DOHH2 (cell line): ENCODE results near the gene FGF16.

ENCODE experiments used
- H3F3A ChIP-seq: fragments of 200-600 bp; sonication (generic), shearing (Covaris generic); 2 replicates; pipeline ENCODE4 v1.6.0; 2016; ENCODE audit warnings: antibody characterized with exemption, mild to moderate bottlenecking; ENCODE audit not compliant: control insufficient read depth, insufficient read depth
- H3K27ac ChIP-seq: fragments of 200-600 bp; sonication (generic); 2 replicates; pipeline ENCODE4 v1.5.1; 2014; ENCODE audit warnings: low read depth, mild to moderate bottlenecking, low read length, moderate library complexity
- H3K27me3 ChIP-seq: fragments of 200-600 bp; sonication (generic); 2 replicates; pipeline ENCODE4 v1.6.1; 2014; ENCODE audit warnings: mild to moderate bottlenecking, low read length, mixed read lengths; ENCODE audit not compliant: control insufficient read depth
- H3K36me3 ChIP-seq: fragments of 200-600 bp; sonication (generic); 2 replicates; pipeline ENCODE4 v1.6.1; 2014; ENCODE audit warnings: mild to moderate bottlenecking, low read length, moderate library complexity, mixed read lengths; ENCODE audit not compliant: control insufficient read depth
- H3K4me1 ChIP-seq: fragments of 200-600 bp; sonication (generic); 2 replicates; pipeline ENCODE4 v1.6.1; 2014; ENCODE audit warnings: mild to moderate bottlenecking, low read length, mixed read lengths; ENCODE audit not compliant: control insufficient read depth
- H3K4me2 ChIP-seq: fragments of 200-600 bp; sonication (generic); 2 replicates; pipeline ENCODE4 v1.6.0; 2014; ENCODE audit warnings: mild to moderate bottlenecking, low read length, moderate library complexity
- H3K4me3 ChIP-seq: fragments of 200-600 bp; sonication (generic); 2 replicates; pipeline ENCODE4 v1.5.1; 2014; ENCODE audit warnings: mild to moderate bottlenecking, low read length, mixed read lengths
- H3K79me2 ChIP-seq: fragments of 200-600 bp; sonication (generic); 2 replicates; pipeline ENCODE4 v1.6.1; 2014; ENCODE audit warnings: mild to moderate bottlenecking, low read length, mixed read lengths; ENCODE audit not compliant: control insufficient read depth
- H3K9me2 ChIP-seq: fragments of 200-600 bp; sonication (generic); replicated peaks from 2 replicates; pipeline ENCODE4 v1.6.1; 2014; ENCODE audit warnings: mild to moderate bottlenecking, low read length, mixed read lengths; ENCODE audit not compliant: control insufficient read depth
- H3K9me3 ChIP-seq: fragments of 200-600 bp; sonication (generic); 2 replicates; pipeline ENCODE4 v1.6.1; 2014; ENCODE audit warnings: antibody characterized with exemption, low read length, mixed read lengths; ENCODE audit not compliant: control insufficient read depth, insufficient read depth
- H4K20me1 ChIP-seq: fragments of 200-600 bp; sonication (generic); 2 replicates; pipeline ENCODE4 v1.6.0; 2014; ENCODE audit warnings: low read depth, mild to moderate bottlenecking, antibody characterized with exemption, low read length, moderate library complexity; ENCODE audit not compliant: control insufficient read depth, insufficient read depth
- EZH2phosphoT487 ChIP-seq: fragments of 200-600 bp; sonication (generic); IDR thresholded peaks from 2 replicates; pipeline ENCODE4 v1.6.1; 2017; ENCODE audit warnings: borderline replicate concordance, mild to moderate bottlenecking, antibody characterized with exemption, low read length, moderate library complexity, mixed read lengths
- TF ChIP-seq, protein P1 (sequence below): fragments of 200-600 bp; sonication (generic); IDR thresholded peaks from one replicate; pipeline ENCODE4 v1.5.1; 2014; ENCODE audit warnings: antibody characterized with exemption, mild to moderate bottlenecking, low read depth, low read length; ENCODE audit not compliant: poor library complexity, severe bottlenecking

Gene FGF16

DNA sequence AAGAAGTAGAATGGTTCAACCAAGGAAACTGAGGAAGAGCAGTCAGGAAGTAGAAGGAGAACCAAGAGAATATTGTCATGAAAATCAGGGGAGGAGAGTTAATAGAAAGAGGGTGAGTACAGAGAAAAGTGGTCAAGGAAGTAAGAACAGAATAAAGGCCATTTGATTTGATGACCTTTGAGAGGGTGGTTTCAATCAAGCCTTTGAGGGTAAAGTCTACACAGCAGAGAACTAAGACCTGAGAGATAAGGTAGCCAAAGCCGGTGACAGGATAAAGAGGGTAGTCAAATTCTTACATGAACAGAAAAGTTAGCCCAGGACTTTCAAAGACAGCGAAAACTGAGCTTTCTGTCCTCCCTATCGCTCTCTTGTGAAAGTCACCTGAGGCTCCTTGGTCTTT is 34.6 kb upstream of the FGF16 start:
- H3K4me1 ChIP-seq = no peaks in the 10 kb centered on the region
- H3K27me3 ChIP-seq = no peaks in the 10 kb centered on the region
- H3K9me2 ChIP-seq = no peaks in the 10 kb centered on the region
- no peak overlapping the region for H3K4me2 ChIP-seq
- no peaks in the 10 kb centered on the region for H3K9me3 ChIP-seq
- H4K20me1 ChIP-seq = no peaks in the 10 kb centered on the region
- H3K4me3 ChIP-seq = no peak overlapping the region
- no peaks in the 10 kb centered on the region for H3K36me3 ChIP-seq
- no peaks in the 10 kb centered on the region for H3F3A ChIP-seq
- TF ChIP-seq, protein P1, sequence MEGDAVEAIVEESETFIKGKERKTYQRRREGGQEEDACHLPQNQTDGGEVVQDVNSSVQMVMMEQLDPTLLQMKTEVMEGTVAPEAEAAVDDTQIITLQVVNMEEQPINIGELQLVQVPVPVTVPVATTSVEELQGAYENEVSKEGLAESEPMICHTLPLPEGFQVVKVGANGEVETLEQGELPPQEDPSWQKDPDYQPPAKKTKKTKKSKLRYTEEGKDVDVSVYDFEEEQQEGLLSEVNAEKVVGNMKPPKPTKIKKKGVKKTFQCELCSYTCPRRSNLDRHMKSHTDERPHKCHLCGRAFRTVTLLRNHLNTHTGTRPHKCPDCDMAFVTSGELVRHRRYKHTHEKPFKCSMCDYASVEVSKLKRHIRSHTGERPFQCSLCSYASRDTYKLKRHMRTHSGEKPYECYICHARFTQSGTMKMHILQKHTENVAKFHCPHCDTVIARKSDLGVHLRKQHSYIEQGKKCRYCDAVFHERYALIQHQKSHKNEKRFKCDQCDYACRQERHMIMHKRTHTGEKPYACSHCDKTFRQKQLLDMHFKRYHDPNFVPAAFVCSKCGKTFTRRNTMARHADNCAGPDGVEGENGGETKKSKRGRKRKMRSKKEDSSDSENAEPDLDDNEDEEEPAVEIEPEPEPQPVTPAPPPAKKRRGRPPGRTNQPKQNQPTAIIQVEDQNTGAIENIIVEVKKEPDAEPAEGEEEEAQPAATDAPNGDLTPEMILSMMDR = no peak
- TF ChIP-seq EZH2phosphoT487 = no peak
- no peaks in the 10 kb centered on the region for H3K79me2 ChIP-seq
- no peak overlapping the region for H3K27ac ChIP-seq

DNA sequence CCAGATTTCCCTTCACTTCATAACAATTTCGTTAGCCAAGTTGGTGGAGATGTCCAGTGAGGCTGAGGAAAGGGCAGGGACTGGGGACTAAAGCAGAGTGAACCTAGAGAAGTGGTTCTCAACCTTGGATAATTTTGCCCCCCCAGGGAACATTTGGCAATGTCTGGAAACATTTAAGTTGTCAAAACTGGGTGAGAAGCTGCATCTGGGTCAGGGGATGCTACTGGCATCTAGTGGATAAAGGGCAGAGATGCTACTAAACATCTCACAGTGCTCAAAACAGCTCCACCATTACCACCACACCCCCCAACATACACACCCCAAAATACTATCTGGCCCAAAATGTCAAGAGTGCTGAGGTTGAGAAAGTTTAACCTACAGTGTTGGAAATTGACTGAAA is 32.0 kb upstream of the FGF16 start:
- no peak overlapping the region for H3K27ac ChIP-seq

DNA sequence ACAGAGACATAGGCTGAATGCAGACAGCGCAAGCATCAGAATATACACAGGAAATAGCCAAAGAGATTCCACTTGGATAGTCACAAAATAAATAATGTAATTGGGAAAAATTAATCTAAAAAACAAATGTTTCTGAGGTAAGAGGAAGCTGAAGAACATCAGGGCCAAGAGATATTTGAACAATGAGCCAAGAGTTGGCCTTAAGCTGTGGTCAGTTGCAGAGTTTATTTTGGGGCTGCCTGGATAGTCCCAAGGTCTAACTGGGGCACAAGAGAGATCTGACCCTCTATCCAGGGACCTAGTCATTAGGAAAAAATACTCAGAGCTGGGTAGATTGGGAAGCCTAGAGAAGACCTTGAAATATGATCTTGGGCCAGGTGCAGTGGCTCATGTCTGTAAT is 31.3 kb upstream of the FGF16 start:
- no peaks in the 10 kb centered on the region for H3K79me2 ChIP-seq
- H3K9me3 ChIP-seq = no peaks in the 10 kb centered on the region
- no peaks in the 10 kb centered on the region for H3K27me3 ChIP-seq
- H3K4me1 ChIP-seq = no peaks in the 10 kb centered on the region
- H3K36me3 ChIP-seq = no peaks in the 10 kb centered on the region
- TF ChIP-seq EZH2phosphoT487 = no peak
- TF ChIP-seq, protein P1 = no peak
- no peaks in the 10 kb centered on the region for H3F3A ChIP-seq
- no peak overlapping the region for H3K4me3 ChIP-seq
- H3K4me2 ChIP-seq = no peak overlapping the region
- H4K20me1 ChIP-seq = no peaks in the 10 kb centered on the region
- H3K27ac ChIP-seq = no peak overlapping the region
- H3K9me2 ChIP-seq = no peaks in the 10 kb centered on the region

More for the DNA sequence above, 32.0 kb upstream of the FGF16 start:
- TF ChIP-seq EZH2phosphoT487 = no peak
- TF ChIP-seq, protein P1 = no peak
- Histone ChIP-seq H4K20me1 (no peaks in the 10 kb centered on the region), H3K4me2 (no peak overlapping the region), H3F3A (no peaks in the 10 kb centered on the region), H3K4me1 (no peaks in the 10 kb centered on the region), H3K27me3 (no peaks in the 10 kb centered on the region), H3K79me2 (no peaks in the 10 kb centered on the region), H3K36me3 (no peaks in the 10 kb centered on the region), H3K9me3 (no peaks in the 10 kb centered on the region), H3K4me3 (no peak overlapping the region), H3K9me2 (no peaks in the 10 kb centered on the region)
